ENCODE measurements around the gene SMIM8.

- TF ChIP-seq CTCF (IDR thresholded peaks at IDR 0.05) = no peak
- no peak for TF ChIP-seq POLR2AphosphoS5 (IDR thresholded peaks at IDR 0.05)
These were observed 62.1 kb downstream of the SMIM8 start for GRCh38 chr6:87384449-87384848.

Data from esophagus muscularis mucosa (tissue), 3 donors.